Rectal smooth muscle tissue (tissue), 1 donor: ENCODE data around the gene PLIN4.

Source experiments
- H3K27ac ChIP-seq: one replicate; pipeline ENCODE4 v1.7.0; 2013; ENCODE audit warnings: low read depth, low read length, inconsistent platforms
- H3K27me3 ChIP-seq: one replicate; pipeline ENCODE4 v1.7.0; 2013; ENCODE audit warnings: low read length; ENCODE audit not compliant: control insufficient read depth, insufficient read depth
- H3K36me3 ChIP-seq: one replicate; pipeline ENCODE4 v1.7.0; 2013; ENCODE audit warnings: low read length; ENCODE audit not compliant: control insufficient read depth, insufficient read depth
- H3K4me1 ChIP-seq: one replicate; pipeline ENCODE4 v1.7.0; 2013; ENCODE audit warnings: low read length; ENCODE audit not compliant: control insufficient read depth, insufficient read depth
- H3K4me3 ChIP-seq: one replicate; pipeline ENCODE4 v1.7.0; 2013; ENCODE audit warnings: low read length
- H3K9ac ChIP-seq: one replicate; pipeline ENCODE4 v1.7.0; 2013; ENCODE audit warnings: low read length

The PLIN4 gene

DNA sequence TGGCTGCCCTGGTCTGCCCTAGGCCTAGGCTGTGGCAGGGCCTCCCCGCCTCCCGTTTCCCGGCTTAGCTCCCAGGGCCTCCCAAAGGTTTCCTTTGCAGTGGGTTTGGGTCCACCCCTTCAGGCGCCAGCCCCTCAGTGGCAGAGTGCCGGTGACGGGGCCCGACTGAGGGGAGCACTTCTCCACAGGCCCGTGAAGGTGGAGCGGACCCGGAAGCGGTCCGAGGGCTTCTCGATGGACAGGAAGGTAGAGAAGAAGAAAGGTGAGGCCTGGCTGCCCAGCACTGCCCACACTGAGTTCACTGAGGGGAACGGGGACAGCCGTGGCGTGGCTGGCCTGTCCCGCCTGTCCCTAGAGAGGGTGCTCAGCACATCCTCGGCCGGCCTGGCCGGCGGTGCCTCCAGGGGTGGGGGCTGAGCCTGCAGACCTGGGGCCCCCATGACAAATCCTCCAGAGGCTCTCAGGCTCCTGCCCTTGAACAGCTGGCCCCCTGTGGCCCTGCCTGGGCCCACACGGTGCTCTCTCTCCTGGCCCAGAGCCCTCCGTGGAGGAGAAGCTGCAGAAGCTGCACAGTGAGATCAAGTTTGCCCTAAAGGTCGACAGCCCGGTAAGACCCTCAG lies 20.4 kb downstream of the PLIN4 start:
- no peak overlapping the region for H3K4me3 ChIP-seq
- H3K9ac ChIP-seq, result no peak overlapping the region
- H3K27me3 ChIP-seq, result no peaks in the 10 kb centered on the region
- peaks cover 20% of the 10 kb centered on the region for H3K36me3 ChIP-seq
- H3K27ac ChIP-seq, result no peak overlapping the region
- peaks cover 3% of the 10 kb centered on the region for H3K4me1 ChIP-seq

DNA sequence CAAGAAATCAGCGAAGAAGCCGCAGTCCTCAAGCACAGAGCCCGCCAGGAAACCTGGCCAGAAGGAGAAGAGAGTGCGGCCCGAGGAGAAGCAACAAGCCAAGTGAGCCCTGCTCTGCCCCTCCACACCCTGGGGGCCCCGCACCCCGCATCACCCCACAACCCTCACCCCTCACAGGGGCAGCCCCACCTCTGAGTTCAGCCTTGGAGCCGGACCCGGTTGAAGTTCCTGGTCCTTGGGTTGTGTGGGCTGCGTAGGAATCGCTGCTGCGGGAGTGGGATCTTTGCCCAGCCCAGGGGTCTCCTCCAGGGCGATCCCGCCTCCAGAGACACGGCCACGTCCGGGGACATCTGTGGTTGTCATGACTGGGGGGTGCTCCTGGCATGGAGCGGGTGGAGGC lies 22.0 kb downstream of the PLIN4 start:
- H3K9ac ChIP-seq, result no peak overlapping the region
- peaks cover 22% of the 10 kb centered on the region for H3K36me3 ChIP-seq
- H3K27me3 ChIP-seq, result no peaks in the 10 kb centered on the region
- H3K27ac ChIP-seq, result no peak overlapping the region
- H3K4me3 ChIP-seq, result no peak overlapping the region
- H3K4me1 ChIP-seq, result no peaks in the 10 kb centered on the region

DNA sequence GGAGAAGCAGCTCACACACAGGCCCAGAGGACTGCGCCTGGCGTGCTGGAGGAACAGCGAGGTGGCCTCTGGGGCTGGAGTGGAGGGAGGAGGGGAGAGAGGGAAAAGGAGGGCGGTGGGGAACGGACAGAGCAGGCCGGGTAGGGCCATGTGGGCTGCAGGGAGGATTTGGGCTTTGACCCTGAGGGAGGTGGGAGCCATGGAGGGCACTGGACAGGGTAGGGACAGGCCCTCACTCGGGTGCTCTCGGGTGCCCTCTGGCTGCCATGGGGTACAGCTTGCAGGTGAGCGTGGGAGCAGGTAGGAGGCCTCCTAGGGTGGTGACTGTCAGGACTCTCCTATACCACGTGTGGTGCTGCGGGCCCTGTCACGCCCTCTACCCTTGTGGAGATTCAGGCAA lies 22.8 kb downstream of the PLIN4 start:
- H3K9ac ChIP-seq, result no peak overlapping the region
- H3K27ac ChIP-seq, result no peak overlapping the region
- H3K36me3 ChIP-seq, result peaks cover 19% of the 10 kb centered on the region
- no peaks in the 10 kb centered on the region for H3K4me1 ChIP-seq
- H3K27me3 ChIP-seq, result no peaks in the 10 kb centered on the region
- H3K4me3 ChIP-seq, result no peak overlapping the region

DNA sequence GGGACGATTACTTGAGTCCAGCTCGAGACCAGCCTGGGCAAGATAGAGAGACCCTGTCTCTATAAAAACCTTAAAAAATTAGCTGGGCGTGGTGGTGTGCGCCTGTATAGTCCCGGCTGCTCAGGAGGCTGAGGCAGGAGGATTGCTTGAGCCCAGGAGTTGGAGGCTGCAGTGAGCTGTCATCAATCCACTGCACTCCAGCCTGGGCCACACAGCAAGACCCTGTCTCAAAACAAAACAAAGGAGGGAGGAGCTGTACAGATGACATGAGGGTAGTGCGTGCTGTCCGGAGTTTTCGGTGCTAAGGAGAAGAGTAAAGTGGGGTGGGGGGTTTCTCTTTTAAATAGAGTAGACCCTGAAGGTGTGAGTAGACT lies 23.6 kb downstream of the PLIN4 start:
- peaks cover 24% of the 10 kb centered on the region for H3K36me3 ChIP-seq
- no peak overlapping the region for H3K9ac ChIP-seq
- no peak overlapping the region for H3K4me3 ChIP-seq
- no peaks in the 10 kb centered on the region for H3K27me3 ChIP-seq
- H3K4me1 ChIP-seq, result no peaks in the 10 kb centered on the region
- no peak overlapping the region for H3K27ac ChIP-seq

DNA sequence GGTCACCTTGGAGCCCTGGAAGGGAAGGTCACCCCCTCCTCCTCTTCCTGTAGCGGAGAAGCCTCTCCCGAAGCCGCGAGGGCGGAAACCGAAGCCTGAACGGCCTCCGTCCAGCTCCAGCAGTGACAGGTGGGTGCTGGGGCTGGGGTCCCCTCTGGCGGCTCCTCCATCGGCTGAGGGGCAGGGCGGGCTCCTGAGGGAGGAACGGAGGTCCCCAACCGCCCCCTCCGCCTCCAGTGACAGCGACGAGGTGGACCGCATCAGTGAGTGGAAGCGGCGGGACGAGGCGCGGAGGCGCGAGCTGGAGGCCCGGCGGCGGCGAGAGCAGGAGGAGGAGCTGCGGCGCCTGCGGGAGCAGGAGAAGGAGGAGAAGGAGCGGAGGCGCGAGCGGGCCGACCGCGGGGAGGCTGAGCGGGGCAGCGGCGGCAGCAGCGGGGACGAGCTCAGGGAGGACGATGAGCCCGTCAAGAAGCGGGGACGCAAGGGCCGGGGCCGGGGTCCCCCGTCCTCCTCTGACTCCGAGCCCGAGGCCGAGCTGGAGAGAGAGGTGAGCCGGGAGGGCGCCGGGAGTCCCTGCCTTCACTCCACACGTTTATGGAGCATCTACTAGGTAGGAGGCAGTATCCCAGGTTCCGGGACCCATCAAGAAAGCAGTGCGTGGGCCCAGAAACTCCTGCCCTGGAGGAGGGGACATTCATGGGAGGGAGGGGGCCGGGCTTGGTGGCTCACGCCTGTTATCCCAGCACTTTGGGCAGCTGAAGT lies 24.2 kb downstream of the PLIN4 start:
- no peaks in the 10 kb centered on the region for H3K4me1 ChIP-seq
- no peak overlapping the region for H3K27ac ChIP-seq
- peaks cover 26% of the 10 kb centered on the region for H3K36me3 ChIP-seq
- no peak overlapping the region for H3K4me3 ChIP-seq
- no peak overlapping the region for H3K9ac ChIP-seq
- no peaks in the 10 kb centered on the region for H3K27me3 ChIP-seq

DNA sequence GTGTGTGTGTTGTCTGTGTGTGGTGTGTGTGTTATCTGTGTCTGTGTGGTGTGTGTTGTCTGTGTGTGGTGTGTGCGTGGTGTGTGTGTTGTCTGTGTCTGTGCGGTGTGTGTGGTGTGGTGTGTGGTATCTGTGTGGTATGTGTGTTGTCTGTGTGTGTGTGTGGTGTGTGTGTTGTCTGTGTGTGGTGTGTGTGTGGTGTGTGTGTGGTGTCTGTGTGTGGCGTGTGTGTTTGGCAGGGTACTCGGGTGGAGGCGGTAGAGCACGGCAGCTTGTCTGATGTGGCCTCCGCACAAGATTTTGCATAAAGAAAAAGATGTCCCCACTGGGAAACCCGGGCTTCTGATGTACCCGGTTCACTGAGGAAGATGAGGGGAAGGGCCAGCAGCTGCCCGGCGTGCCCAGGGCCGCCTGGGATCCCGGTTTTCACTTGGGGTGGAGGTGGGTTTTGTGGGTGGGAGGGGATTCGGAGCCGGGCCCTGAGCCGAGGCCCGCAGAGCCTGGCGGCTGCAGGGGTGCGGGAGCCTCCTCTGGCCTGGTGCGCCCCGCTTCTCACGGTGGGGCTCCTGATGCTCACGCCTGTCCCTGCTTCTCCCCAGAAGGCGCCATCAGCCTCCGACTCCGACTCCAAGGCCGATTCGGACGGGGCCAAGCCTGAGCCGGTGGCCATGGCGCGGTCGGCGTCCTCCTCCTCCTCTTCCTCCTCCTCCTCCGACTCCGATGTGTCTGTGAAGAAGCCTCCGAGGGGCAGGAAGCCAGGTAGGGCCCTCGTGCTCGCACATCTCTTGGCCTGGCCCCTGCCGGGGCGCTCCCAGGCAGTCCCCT lies 25.0 kb downstream of the PLIN4 start:
- H3K9ac ChIP-seq, result no peak overlapping the region
- peaks cover 26% of the 10 kb centered on the region for H3K36me3 ChIP-seq
- H3K27ac ChIP-seq, result no peak overlapping the region
- H3K4me3 ChIP-seq, result no peak overlapping the region
- no peaks in the 10 kb centered on the region for H3K27me3 ChIP-seq
- no peaks in the 10 kb centered on the region for H3K4me1 ChIP-seq

DNA sequence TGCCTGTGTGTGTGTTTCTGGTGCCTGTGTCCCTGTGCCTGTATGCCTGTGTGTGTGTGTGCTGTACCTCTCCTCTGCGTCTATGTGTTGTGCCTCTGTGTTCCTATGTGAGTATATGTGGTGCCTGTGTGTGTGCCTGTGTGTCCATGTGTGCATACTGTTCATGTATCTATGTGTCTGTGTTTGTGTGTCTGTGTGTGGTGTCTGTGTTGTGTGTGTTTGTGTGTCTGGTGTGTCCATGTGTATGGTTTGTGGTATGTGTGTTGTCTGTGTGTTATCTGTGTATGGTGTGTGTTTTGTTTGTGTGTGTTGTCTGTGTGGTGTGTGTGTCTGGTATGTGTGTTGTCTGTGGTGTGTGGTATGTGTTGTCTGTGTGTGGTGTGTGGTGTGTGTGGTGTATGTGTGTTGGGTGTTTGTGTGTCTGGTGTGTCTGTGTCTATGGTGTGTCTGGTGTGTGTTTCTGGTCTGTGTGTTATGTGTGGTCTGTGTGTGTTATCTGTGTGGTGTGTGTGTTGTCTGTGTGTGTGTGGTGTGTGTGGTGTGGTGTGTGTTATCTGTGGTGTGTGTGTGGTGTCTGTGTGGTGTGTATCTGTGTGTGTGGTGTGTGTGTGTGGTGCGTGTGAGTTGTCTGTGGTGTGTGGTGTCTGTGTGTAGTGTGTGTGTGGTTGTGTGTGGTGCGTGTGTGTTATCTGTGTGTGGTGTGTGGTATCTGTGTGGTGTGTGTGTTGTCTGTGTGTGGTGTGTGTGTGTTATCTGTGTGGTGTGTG lies 25.8 kb downstream of the PLIN4 start:
- Histone ChIP-seq H3K27ac (no peak overlapping the region), H3K27me3 (no peaks in the 10 kb centered on the region), H3K36me3 (peaks cover 23% of the 10 kb centered on the region), H3K4me1 (no peaks in the 10 kb centered on the region), H3K9ac (no peak overlapping the region), H3K4me3 (no peak overlapping the region)

DNA sequence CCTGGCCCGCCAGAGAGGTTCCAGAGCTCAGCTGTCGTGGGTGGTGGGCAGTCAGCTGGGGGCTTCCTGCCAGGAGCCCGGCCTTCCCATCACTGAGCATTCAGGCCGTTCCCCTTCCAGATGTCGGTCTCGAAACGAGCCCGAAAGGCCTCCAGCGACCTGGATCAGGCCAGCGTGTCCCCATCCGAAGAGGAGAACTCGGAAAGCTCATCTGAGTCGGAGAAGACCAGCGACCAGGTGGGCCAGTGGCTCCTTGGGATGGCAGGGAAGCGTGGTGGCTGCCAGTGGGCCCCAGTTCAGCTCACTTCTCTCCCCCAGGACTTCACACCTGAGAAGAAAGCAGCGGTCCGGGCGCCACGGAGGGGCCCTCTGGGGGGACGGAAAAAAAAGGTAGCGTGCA lies 26.8 kb downstream of the PLIN4 start:
- Histone ChIP-seq H3K27ac (no peak overlapping the region), H3K9ac (no peak overlapping the region), H3K36me3 (peaks cover 23% of the 10 kb centered on the region), H3K27me3 (no peaks in the 10 kb centered on the region), H3K4me3 (no peak overlapping the region), H3K4me1 (no peaks in the 10 kb centered on the region)

DNA sequence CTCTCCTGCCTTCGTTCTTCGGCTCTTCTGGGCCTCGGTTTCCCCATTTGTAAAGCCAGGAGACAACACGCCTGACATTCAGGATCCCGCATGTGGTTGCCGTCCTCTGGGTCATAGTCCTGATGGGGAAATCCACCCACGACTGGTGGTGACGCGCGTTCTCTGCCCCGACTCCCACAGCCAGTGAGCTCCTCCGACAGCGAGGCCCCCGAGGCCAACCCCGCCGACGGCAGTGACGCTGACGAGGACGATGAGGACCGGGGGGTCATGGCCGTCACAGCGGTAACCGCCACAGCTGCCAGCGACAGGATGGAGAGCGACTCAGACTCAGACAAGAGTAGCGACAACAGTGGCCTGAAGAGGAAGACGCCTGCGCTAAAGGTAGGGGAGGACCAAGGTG lies 29.8 kb downstream of the PLIN4 start:
- peaks cover 23% of the 10 kb centered on the region for H3K36me3 ChIP-seq
- no peak overlapping the region for H3K27ac ChIP-seq
- H3K4me3 ChIP-seq, result no peak overlapping the region
- no peaks in the 10 kb centered on the region for H3K4me1 ChIP-seq
- H3K27me3 ChIP-seq, result no peaks in the 10 kb centered on the region
- H3K9ac ChIP-seq, result no peak overlapping the region

DNA sequence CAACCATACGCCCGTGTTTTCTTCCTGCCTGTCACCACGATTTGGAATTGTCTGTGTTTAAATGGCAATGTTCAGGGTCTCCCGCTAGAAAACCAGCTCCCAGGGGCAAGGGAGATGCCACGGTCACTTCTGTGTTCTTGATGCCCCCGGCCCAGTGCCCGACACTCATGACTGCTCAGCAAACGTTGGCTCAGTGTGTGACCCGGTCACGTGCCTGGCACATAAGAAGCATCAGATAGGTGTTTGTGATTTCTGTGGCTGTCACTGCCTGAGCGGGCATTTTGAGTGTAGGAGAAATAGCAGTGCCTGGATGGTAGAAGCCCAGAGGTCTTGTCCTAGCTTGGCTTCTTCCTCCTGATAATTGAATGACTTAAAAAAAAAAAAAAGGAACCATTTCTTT lies 30.7 kb downstream of the PLIN4 start:
- H3K27ac ChIP-seq, result no peak overlapping the region
- no peaks in the 10 kb centered on the region for H3K4me1 ChIP-seq
- no peaks in the 10 kb centered on the region for H3K27me3 ChIP-seq
- H3K9ac ChIP-seq, result no peak overlapping the region
- peaks cover 24% of the 10 kb centered on the region for H3K36me3 ChIP-seq
- H3K4me3 ChIP-seq, result no peak overlapping the region

DNA sequence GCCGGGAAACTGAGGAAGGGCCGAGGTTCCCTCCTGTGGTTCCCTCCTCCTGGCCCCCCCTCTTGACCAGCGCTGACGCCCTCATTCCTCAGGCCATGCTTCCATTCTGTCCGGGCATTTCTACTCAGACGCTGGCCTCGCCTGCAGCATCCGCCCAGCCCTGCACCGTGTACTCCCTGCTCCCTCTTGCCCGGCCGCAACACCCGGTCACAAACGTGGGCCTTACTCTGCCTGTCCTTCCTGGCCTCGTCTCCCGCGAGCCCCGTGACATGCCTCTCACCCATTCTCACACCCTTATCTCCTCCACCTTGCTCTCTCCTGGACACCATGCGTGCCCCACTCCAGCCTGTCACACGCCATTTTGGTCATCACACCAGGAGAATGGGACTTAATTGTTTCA lies 34.9 kb downstream of the PLIN4 start:
- H3K36me3 ChIP-seq, result peaks cover 6% of the 10 kb centered on the region
- no peak overlapping the region for H3K9ac ChIP-seq
- H3K27ac ChIP-seq, result no peak overlapping the region
- no peaks in the 10 kb centered on the region for H3K4me1 ChIP-seq
- H3K4me3 ChIP-seq, result no peak overlapping the region
- no peaks in the 10 kb centered on the region for H3K27me3 ChIP-seq

DNA sequence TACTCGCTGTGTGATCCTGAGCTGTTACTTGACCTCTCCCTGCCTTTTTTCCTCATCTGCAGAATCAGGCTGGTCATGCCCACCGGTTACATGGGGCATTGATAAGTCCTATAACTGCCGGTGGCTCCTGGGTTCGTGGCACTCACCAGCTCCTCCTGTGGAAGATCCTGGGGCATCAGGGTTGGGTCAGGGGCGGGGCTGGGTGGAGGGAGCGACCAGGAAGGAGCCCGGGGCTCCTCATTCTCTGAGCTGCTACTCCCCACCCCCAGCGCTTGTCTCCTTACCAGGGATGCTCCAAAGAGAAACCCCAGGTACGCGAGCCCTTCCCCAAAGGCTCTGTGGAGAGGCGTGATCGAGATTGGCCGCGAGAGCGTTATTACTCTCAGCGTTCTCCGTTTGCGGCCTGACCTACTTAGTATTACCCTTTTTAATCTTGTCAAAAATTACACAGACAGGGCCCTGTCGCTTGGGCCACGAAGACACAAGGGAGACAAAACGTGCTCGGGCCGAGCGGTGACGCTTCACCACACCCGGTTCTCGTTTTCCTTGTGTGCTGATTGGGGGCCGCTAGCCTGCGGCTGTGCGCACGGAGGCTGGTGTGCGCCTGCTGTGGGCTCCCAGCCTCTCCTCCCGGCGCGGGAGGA lies 35.4 kb downstream of the PLIN4 start:
- H3K4me3 ChIP-seq, result no peak overlapping the region
- H3K27me3 ChIP-seq, result no peaks in the 10 kb centered on the region
- H3K27ac ChIP-seq, result no peak overlapping the region
- no peaks in the 10 kb centered on the region for H3K4me1 ChIP-seq
- H3K9ac ChIP-seq, result no peak overlapping the region
- H3K36me3 ChIP-seq, result peaks cover 6% of the 10 kb centered on the region
